ENCODE results near the gene NR2C1. TPM values are rescaled to one million over a fixed set of nuclear protein-coding genes. Genes with fewer than 3 reads are reported as not detected.

NR2C1 gene
- total and polyA plus RNA-seq, 2 of the 8 experiments (the other 6 are each of a cell fraction or from before 2014, with no cell fraction given) = 22.8 to 48.3 TPM

DNA sequence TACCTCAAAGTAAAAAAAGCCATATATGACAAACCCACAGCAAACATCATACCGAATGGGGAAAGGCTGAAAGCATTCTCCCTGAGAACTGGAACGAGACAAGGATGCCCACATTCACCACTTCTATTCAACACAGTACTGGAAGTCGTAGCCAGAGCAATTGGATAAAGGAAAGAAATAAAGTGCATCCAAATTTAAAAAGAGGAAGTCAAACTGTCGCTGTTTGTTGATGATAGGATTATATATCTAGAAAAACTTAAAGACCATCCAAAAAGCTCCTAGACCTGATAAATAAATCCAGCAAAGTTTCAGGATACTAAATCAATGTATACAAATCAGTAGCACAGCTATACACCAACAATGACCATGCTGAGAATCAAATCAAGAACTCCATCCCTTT is 75.1 kb downstream of the NR2C1 start:
- Histone ChIP-seq H2BK20ac (ENCODE audit: low read length) (no peak overlapping the region), H3K9ac (replicated peaks in 1 of 4; ENCODE audit: extremely low read depth in 1 of 4, low read depth in 3 of 4, low read length in 3 of 4) (no peak overlapping the region), H4K20me1 (replicated peaks in 1 of 2; ENCODE audit: control insufficient read depth in 1 of 2, insufficient read depth in 2 of 2, low read length in 2 of 2) (no peaks in the 10 kb centered on the region), H3K4ac (replicated peaks; ENCODE audit: insufficient read length, low read depth, low read length) (no peak overlapping the region), H2BK15ac (ENCODE audit: low read length) (no peak overlapping the region), H3K79me2 (ENCODE audit: control insufficient read depth in 1 of 2, insufficient read depth in 2 of 2, low read length in 2 of 2) (peaks cover 0 to 37% of the 10 kb centered on the region in 2 experiments; a peak in 2 of 4 replicates), H4K5ac (ENCODE audit: insufficient read length, low read depth, low read length) (no peak overlapping the region), H2BK5ac (ENCODE audit: low read depth, low read length) (no peak overlapping the region), H3K23ac (ENCODE audit: insufficient read length) (no peak overlapping the region), H2AK5ac (ENCODE audit: low read depth, low read length) (no peak overlapping the region), H3K4me1 (replicated peaks in 1 of 4; ENCODE audit: control insufficient read depth in 3 of 4, insufficient read depth in 4 of 4, low read length in 3 of 4) (no peaks in the 10 kb centered on the region), H2BK12ac (ENCODE audit: low read depth, low read length) (no peak overlapping the region), H3K79me1 (ENCODE audit: low read depth, low read length) (no peaks in the 10 kb centered on the region; the same call in 1 of the 2 replicates), H3K14ac (ENCODE audit: insufficient read length) (no peak overlapping the region), H4K91ac (replicated peaks; ENCODE audit: insufficient read length, low read length) (no peak overlapping the region), H3K36me3 (ENCODE audit: control insufficient read depth in 2 of 4, insufficient read depth in 4 of 4, low read length in 3 of 4) (peaks cover 0 to 7% (median 0%) of the 10 kb centered on the region in 4 experiments; a peak in 2 of 8 replicates), H3K4me3 (ENCODE audit: extremely low read depth in 1 of 4, insufficient read depth in 2 of 4, low read depth in 3 of 4, low read length in 4 of 4) (no peak overlapping the region), H3K4me2 (ENCODE audit: insufficient read depth in 1 of 2, low read depth in 2 of 2, low read length in 2 of 2) (no peak overlapping the region), H3K23me2 (ENCODE audit: low read depth, low read length) (no peaks in the 10 kb centered on the region), H3K27ac (ENCODE audit: low read depth, low read length) (no peak overlapping the region), H4K8ac (ENCODE audit: extremely low read depth, insufficient read depth, low read length) (no peak overlapping the region), H3K18ac (ENCODE audit: extremely low read depth, low read length) (no peak overlapping the region), H2BK120ac (replicated peaks; ENCODE audit: low read depth, low read length) (no peak overlapping the region), H3K27me3 (replicated peaks in 1 of 4; ENCODE audit: control insufficient read depth in 3 of 4, extremely low read depth in 1 of 4, insufficient read depth in 3 of 4, low read length in 3 of 4) (no peaks in the 10 kb centered on the region), H2AFZ (ENCODE audit: low read length) (no peak overlapping the region), H3K56ac (replicated peaks; ENCODE audit: insufficient read length, low read depth, low read length) (no peak overlapping the region), H3K9me3 (ENCODE audit: insufficient read depth in 2 of 2, low read depth in 1 of 2, low read length in 1 of 2) (no peaks in the 10 kb centered on the region)
- TF ChIP-seq KDM5A (IDR thresholded peaks at IDR 0.05; ENCODE audit: low read length) (no peak), BCL11A (IDR thresholded peaks at IDR 0.05; ENCODE audit: low read depth in 2 of 2, low read length in 2 of 2) (no peak), PHF8 (conservative IDR thresholded peaks at IDR 0.05; ENCODE audit: low read depth, low read length) (no peak), TAF1 (IDR thresholded peaks at IDR 0.05; ENCODE audit: low read depth, low read length) (no peak), CBX8 (IDR thresholded peaks at IDR 0.05; ENCODE audit: borderline replicate concordance, low read depth, low read length) (no peak), RFX5 (IDR thresholded peaks at IDR 0.05; ENCODE audit: borderline replicate concordance, low read depth, low read length) (no peak), RAD21 (IDR thresholded peaks at IDR 0.05 in 1 of 2, conservative IDR thresholded peaks at IDR 0.05 in 1 of 2; ENCODE audit: low read depth in 2 of 2, low read length in 2 of 2) (no peak), NANOG (IDR thresholded peaks at IDR 0.05; ENCODE audit: insufficient read depth, low read depth, low read length, poor library complexity, severe bottlenecking) (no peak), CHD1 (IDR thresholded peaks at IDR 0.05; ENCODE audit: low read depth, low read length) (no peak), CBX5 (IDR thresholded peaks at IDR 0.05; ENCODE audit: low read depth, low read length) (no peak)
- ChIA-PET CTCF (ENCODE audit: partially characterized antibody) (no interaction called here), POLR2A (ENCODE audit: partially characterized antibody) (no interaction called here)
- FAIRE-seq (no peak), DNase-seq (ENCODE audit: low read depth in 1 of 2, low spot score in 2 of 2) (no peak)
- WGBS, 2 experiments (ENCODE audit: extremely low coverage in 1 of 2, insufficient coverage in 1 of 2, insufficient read length in 1 of 2, insufficient replicate concordance in 2 of 2, low coverage in 1 of 2, low lambda C conversion rate in 2 of 2, missing lambda C conversion rate in 1 of 2) = 71% methylated on average over 4 of the region's 4 CpGs; no CpG with 5 or more reads in 1 of the 2 experiments
